RWPE2 (cell line): ENCODE measurements around the gene LYZL4.

ENCODE experiments used
- ATAC-seq: fragments of 200-7000 bp; cut with Tn5 transposase; 3 replicates; pipeline ENCODE4 v1.9.1; 2021; ENCODE audit warnings: low read depth
- DNase-seq: peaks from one replicate; pipeline ENCODE4 v3.0.0-alpha.2; 2020; ENCODE audit warnings: low spot score
- H3K27ac ChIP-seq: fragments of 450-650 bp; 2 replicates; pipeline ENCODE4 v1.5.1; 2017; ENCODE audit warnings: mild to moderate bottlenecking; ENCODE audit not compliant: poor library complexity, severe bottlenecking
- H3K27me3 ChIP-seq: fragments of 250-450 bp; sonication (Bioruptor Pico); 2 replicates; pipeline ENCODE4 v1.5.1; 2021; ENCODE audit warnings: mild to moderate bottlenecking, moderate library complexity; ENCODE audit not compliant: insufficient read depth, poor library complexity, severe bottlenecking
- H3K36me3 ChIP-seq: fragments of 250-450 bp; sonication (Bioruptor Pico); 2 replicates; pipeline ENCODE4 v1.5.1; 2020; ENCODE audit warnings: low read depth, mild to moderate bottlenecking, moderate library complexity
- H3K4me1 ChIP-seq: fragments of 250-450 bp; sonication (Bioruptor Pico); 2 replicates; pipeline ENCODE4 v1.5.1; 2021; ENCODE audit warnings: mild to moderate bottlenecking, moderate library complexity; ENCODE audit not compliant: insufficient read depth, poor library complexity, severe bottlenecking
- H3K4me3 ChIP-seq: fragments of 250-450 bp; sonication (Bioruptor Pico); 2 replicates; pipeline ENCODE4 v1.5.1; 2021; ENCODE audit warnings: mild to moderate bottlenecking, moderate library complexity; ENCODE audit not compliant: severe bottlenecking
- H3K9me3 ChIP-seq: fragments of 250-450 bp; sonication (Bioruptor Pico); 2 replicates; pipeline ENCODE4 v1.5.1; 2021; ENCODE audit warnings: mild to moderate bottlenecking, moderate library complexity; ENCODE audit not compliant: severe bottlenecking
- CTCF ChIP-seq: fragments of 450-650 bp; IDR thresholded peaks from one replicate; pipeline ENCODE4 v1.5.1; 2017; ENCODE audit warnings: mild to moderate bottlenecking, moderate library complexity; ENCODE audit not compliant: poor library complexity, severe bottlenecking

The LYZL4 gene

GRCh38 chr3:42430781-42431532 lies 20.5 kb upstream of the LYZL4 start:
- no peak overlapping the region for H3K27ac ChIP-seq
- H3K9me3 ChIP-seq: peaks cover 3% of the 10 kb centered on the region
- no peak for DNase-seq
- H3K4me1 ChIP-seq: no peaks in the 10 kb centered on the region
- no peak for TF ChIP-seq CTCF
- no peak for ATAC-seq
- H3K36me3 ChIP-seq: no peaks in the 10 kb centered on the region
- no peaks in the 10 kb centered on the region for H3K27me3 ChIP-seq
- no peak overlapping the region for H3K4me3 ChIP-seq

GRCh38 chr3:42428830-42429229 lies 18.4 kb upstream of the LYZL4 start:
- H3K27me3 ChIP-seq: no peaks in the 10 kb centered on the region
- no peaks in the 10 kb centered on the region for H3K4me1 ChIP-seq
- peaks cover 3% of the 10 kb centered on the region for H3K9me3 ChIP-seq
- DNase-seq (no peak), ATAC-seq (no peak)
- TF ChIP-seq CTCF: no peak
- no peak overlapping the region for H3K27ac ChIP-seq
- H3K4me3 ChIP-seq: no peak overlapping the region
- no peaks in the 10 kb centered on the region for H3K36me3 ChIP-seq

- no peak for ATAC-seq
- Histone ChIP-seq H3K4me3 (no peak overlapping the region), H3K27ac (no peak overlapping the region), H3K4me1 (no peaks in the 10 kb centered on the region), H3K9me3 (no peaks in the 10 kb centered on the region), H3K27me3 (no peaks in the 10 kb centered on the region), H3K36me3 (no peaks in the 10 kb centered on the region)
- DNase-seq: no peak
- no peak for TF ChIP-seq CTCF
Observed at GRCh38 chr3:42425736-42426407, 15.5 kb upstream of the LYZL4 start.

- Histone ChIP-seq H3K36me3 (no peaks in the 10 kb centered on the region), H3K27ac (no peak overlapping the region), H3K9me3 (no peaks in the 10 kb centered on the region), H3K27me3 (no peaks in the 10 kb centered on the region), H3K4me3 (no peak overlapping the region), H3K4me1 (no peaks in the 10 kb centered on the region)
- DNase-seq (no peak), ATAC-seq (no peak)
- no peak for TF ChIP-seq CTCF
Observed at GRCh38 chr3:42424911-42425310, 14.5 kb upstream of the LYZL4 start.
